Pancreas (tissue), 10 donors: ENCODE data around the gene RAMP3. TPM values are rescaled to one million over a fixed set of nuclear protein-coding genes. Genes with fewer than 3 reads are reported as not detected.
A peak's percentile ranks its signal among the peaks of the same experiment; 100 is the strongest.

Experiments
- ATAC-seq, 4 donors: fragments of 200-7000 bp; cut with Tn5 transposase; one replicate each; pipeline versions ENCODE4 v1.8.0 to v1.9.1; 2020; ENCODE audit warnings: mild to moderate bottlenecking in 4 of 4, moderate library complexity in 4 of 4
- DNase-seq, 6 donors: peaks; one replicate each; pipeline ENCODE4 v3.0.0-alpha.2; 2020
- FAIRE-seq: peaks from 2 replicates; lab custom pipeline; 2012; peaks lifted over from hg19 to GRCh38; lab: Jason Lieb, UNC
- H3K27ac ChIP-seq, 4 donors: fragments of 200-600 bp; sonication (generic); 1 replicate in 3 of 4; 2 replicates in 1 of 4; pipeline versions ENCODE4 v1.5.0 to v1.8.0; 2020
- H3K27me3 ChIP-seq, 4 donors: fragments of 200-600 bp; one replicate each; pipeline ENCODE4 v1.8.0; 2021
- H3K36me3 ChIP-seq, 3 donors: fragments of 200-600 bp; sonication (generic) in 1 of 3; one replicate each; pipeline versions ENCODE4 v1.5.0 to v1.8.0; 2020 to 2021
- H3K4me1 ChIP-seq, 3 donors: fragments of 200-600 bp; one replicate each; pipeline ENCODE4 v1.8.0; 2021
- H3K4me3 ChIP-seq, 4 donors: fragments of 200-600 bp; sonication (generic) in 2 of 4; one replicate each; pipeline versions ENCODE4 v1.5.0 to v1.8.0; 2020 to 2021
- H3K9me3 ChIP-seq, 4 donors: fragments of 200-600 bp; one replicate each; pipeline ENCODE4 v1.8.0; 2021
- CTCF ChIP-seq, 4 donors: fragments of 200-600 bp; sonication (generic) in 3 of 4; IDR thresholded peaks; one replicate each; pipeline versions ENCODE4 v1.5.0 to v1.8.0; 2021; ENCODE audit warnings: antibody characterized with exemption in 4 of 4
- WGBS, 2 donors: extraction: QIAGEN DNeasy Blood & Tissue Kit; methylation state at CpG; one replicate each; pipeline ENCODE4 v1.1.7; 2013; 5-methylcytosine and 5-hydroxymethylcytosine counted together
- intact Hi-C, 3 donors: fragments of 100-400 bp; cut with DNase I; formaldehyde crosslinking; loops; one replicate each; pipeline versions ENCODE4 v1.11.1 to v1.14.2; 2022
- polyA plus RNA-seq, 2 donors: library from polyadenylated mRNA; stranded (reverse); fragments of 200-250 nt; gene quantifications; one replicate each; pipeline ENCODE4 v1.2.3, GENCODE V29; 2013
- total RNA-seq, 6 donors: library from RNA; stranded (reverse); fragmentation: NEBNext Ultra II Directional in 4 of 6; extraction: Animal tissue kit (Norgen Biotek cat#: 25700) in 4 of 6; gene quantifications; one replicate each; pipeline versions ENCODE4 v1.2.1 to v1.2.4, GENCODE V29; 2021 to 2023
- donor health status: healthy with polysubstance abuse.
- donor health status: DM: no; HTN: no; CAD: no; lungs with moderate emphysema.
- donor health status: DM: no; HTN: no; CAD: no.
- donor health status: control.
- donor health status: control.
- donor health status: Bipolar disorder and iron deficiency.
- donor health status: DM: yes; HTN: yes; CAD: no.
- donor health status: DM: no; HTN: no; CAD: no.
- donor health status: DM: no; HTN: no; CAD: no.
- donor health status: DM: yes; HTN: yes; CAD: no.

RAMP3 gene
- total and polyA plus RNA-seq, 8 donors: 4.1 to 41.1 (median 7.2) TPM

GRCh38 chr7:45189151-45189970 is 31.8 kb downstream of the RAMP3 start:
- H3K27ac ChIP-seq: no peak overlapping the region
- DNase-seq (no peak), ATAC-seq (no peak), FAIRE-seq (no peak)
- H3K36me3 ChIP-seq: no peaks in the 10 kb centered on the region
- TF ChIP-seq CTCF (IDR thresholded peaks at IDR 0.05): no peak
- H3K27me3 ChIP-seq: no peaks in the 10 kb centered on the region
- H3K9me3 ChIP-seq: no peaks in the 10 kb centered on the region
- no peaks in the 10 kb centered on the region for H3K4me1 ChIP-seq
- intact Hi-C loops: no loop called here
- 79% methylated on average over 19 to 20 of the region's 20 CpGs for WGBS, 2 donors
- no peak overlapping the region for H3K4me3 ChIP-seq

- intact Hi-C loops: no loop called here
- no peaks in the 10 kb centered on the region for H3K27me3 ChIP-seq
- no peaks in the 10 kb centered on the region for H3K36me3 ChIP-seq
- H3K9me3 ChIP-seq: no peaks in the 10 kb centered on the region
- ATAC-seq (no peak), DNase-seq (no peak), FAIRE-seq (no peak)
- WGBS, 2 donors: 81 to 88% methylated on average over 15 of the region's 15 CpGs
- H3K27ac ChIP-seq: no peak overlapping the region
- no peak for TF ChIP-seq CTCF (IDR thresholded peaks at IDR 0.05)
- no peaks in the 10 kb centered on the region for H3K4me1 ChIP-seq
- no peak overlapping the region for H3K4me3 ChIP-seq
Measured at GRCh38 chr7:45190406-45191165, 33.0 kb downstream of the RAMP3 start.

DNA sequence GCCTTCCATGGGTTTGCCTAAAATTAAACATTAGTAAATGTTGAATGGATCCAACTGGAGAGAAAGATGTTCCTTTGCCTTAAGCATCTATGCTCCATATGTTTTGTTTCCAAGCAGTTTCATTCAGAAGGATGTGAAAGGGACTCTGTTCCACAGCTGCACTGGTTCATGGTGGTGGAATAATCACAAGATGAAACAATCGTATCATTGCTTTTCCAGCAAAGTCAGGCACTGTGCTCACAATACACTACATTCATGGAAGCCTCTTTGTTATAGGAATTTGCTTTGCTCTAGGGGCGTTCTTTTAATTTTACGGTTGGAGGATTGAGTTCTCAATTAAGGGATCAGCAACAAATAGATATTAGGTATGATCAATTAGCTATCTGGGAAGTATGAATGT is 33.8 kb downstream of the RAMP3 start:
- no peak for FAIRE-seq
- 69 to 75% methylated on average over 3 of the region's 3 CpGs for WGBS, 2 donors
- H3K9me3 ChIP-seq: no peaks in the 10 kb centered on the region

DNA sequence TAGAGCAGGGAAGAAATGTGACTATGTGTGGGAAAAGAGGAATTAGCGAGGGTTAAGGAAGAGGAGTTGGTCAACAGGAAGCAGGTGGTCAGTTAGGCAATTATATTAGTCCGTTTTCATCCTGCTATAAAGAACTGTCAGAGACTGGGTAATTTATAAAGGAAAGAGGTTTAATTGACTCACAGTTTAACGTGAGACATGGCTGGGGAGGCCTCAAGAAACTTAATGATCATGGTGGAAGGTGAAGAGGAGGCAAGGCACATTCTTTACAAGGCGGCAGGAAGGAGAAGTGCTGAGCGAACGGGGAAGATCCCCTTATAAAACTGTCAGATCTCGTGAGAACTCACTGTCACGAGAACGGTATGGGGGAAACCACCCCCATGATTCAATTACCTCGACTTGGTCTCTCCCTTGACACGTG is 35.0 kb downstream of the RAMP3 start:
- DNase-seq (no peak), ATAC-seq (peak in 1 of 4 donors; percentile 34), FAIRE-seq (no peak)
- Histone ChIP-seq H3K9me3 (no peaks in the 10 kb centered on the region), H3K27ac (no peak overlapping the region), H3K4me3 (no peak overlapping the region), H3K36me3 (no peaks in the 10 kb centered on the region), H3K4me1 (no peaks in the 10 kb centered on the region), H3K27me3 (no peaks in the 10 kb centered on the region)
- intact Hi-C loops: no loop called here
- 48 to 64% methylated on average over 11 of the region's 11 CpGs for WGBS, 2 donors
- TF ChIP-seq CTCF (IDR thresholded peaks at IDR 0.05): no peak

More for the DNA sequence above, 33.8 kb downstream of the RAMP3 start:
- Histone ChIP-seq H3K36me3 (no peaks in the 10 kb centered on the region), H3K4me1 (no peaks in the 10 kb centered on the region), H3K27ac (no peak overlapping the region), H3K4me3 (no peak overlapping the region), H3K27me3 (no peaks in the 10 kb centered on the region)
- intact Hi-C loops: no loop called here
- TF ChIP-seq CTCF (IDR thresholded peaks at IDR 0.05): no peak
- ATAC-seq: no peak
- DNase-seq: no peak
